Transverse colon (tissue), 4 donors: ENCODE measurements around the gene GRK4. TPM values are rescaled to one million over a fixed set of nuclear protein-coding genes. Genes with fewer than 3 reads are reported as not detected.

Experiments used
- DNase-seq: peaks from one replicate; pipeline ENCODE4 v3.0.0-alpha.2; 2019
- H3K27ac ChIP-seq, 4 donors: fragments of 200-600 bp; sonication (generic); 2 replicates each; pipeline ENCODE4 v1.5.1; 2016 to 2018; ENCODE audit warnings: inconsistent platforms in 4 of 4
- H3K27me3 ChIP-seq: fragments of 200-600 bp; sonication (generic); 2 replicates; pipeline ENCODE4 v1.5.1; 2017; ENCODE audit warnings: inconsistent platforms
- H3K36me3 ChIP-seq, 4 donors: fragments of 200-600 bp; sonication (generic); 2 replicates each; pipeline ENCODE4 v1.5.1; 2017 to 2019; ENCODE audit warnings: inconsistent platforms in 4 of 4
- H3K4me1 ChIP-seq, 4 donors: fragments of 200-600 bp; sonication (generic); 2 replicates each; pipeline ENCODE4 v1.5.1; 2017 to 2020; ENCODE audit warnings: inconsistent platforms in 4 of 4
- H3K4me3 ChIP-seq, 4 donors: fragments of 200-600 bp; sonication (generic); 1 replicate in 1 of 4; 2 replicates in 3 of 4; pipeline versions ENCODE4 v1.5.1 to v1.6.1; 2017 to 2019; ENCODE audit warnings: inconsistent platforms in 4 of 4
- H3K9me3 ChIP-seq, 2 donors: fragments of 200-600 bp; sonication (generic); 2 replicates each; pipeline ENCODE4 v1.5.1; 2017 to 2019; ENCODE audit warnings: inconsistent platforms in 2 of 2
- CTCF ChIP-seq, 5 experiments: fragments of 200-600 bp in 3 of 5; fragments of 450-650 bp in 2 of 5; sonication (generic) in 3 of 5; IDR thresholded peaks; 1 replicate in 2 of 5; 2 replicates in 3 of 5; pipeline ENCODE4 v1.5.1; 2016 to 2017; ENCODE audit warnings: antibody characterized with exemption in 5 of 5, inconsistent platforms in 3 of 5, mild to moderate bottlenecking in 2 of 5, moderate library complexity in 1 of 5
- EP300 ChIP-seq: sonication (generic); formaldehyde crosslinking; IDR thresholded peaks from one replicate; pipeline ENCODE4 v1.6.1; 2017; ENCODE audit warnings: antibody characterized with exemption, low read depth
- POLR2A ChIP-seq: fragments of 450-650 bp; IDR thresholded peaks from one replicate; pipeline ENCODE4 v1.6.1; 2016; ENCODE audit warnings: antibody characterized with exemption, mild to moderate bottlenecking, moderate library complexity
- POLR2AphosphoS5 ChIP-seq, 3 donors: sonication (generic); formaldehyde crosslinking; IDR thresholded peaks; one replicate each; pipeline ENCODE4 v1.6.1; 2016; ENCODE audit warnings: antibody characterized with exemption in 3 of 3
- whole genome bisulfite sequencing, 2 donors: methylation state at CpG; one replicate each; pipeline ENCODE4 v1.1.5; 2018; ENCODE audit warnings: low coverage in 1 of 2; 5-methylcytosine and 5-hydroxymethylcytosine counted together
- in situ Hi-C, 4 donors: fragments of 200-750 bp; cut with MboI; loops; one replicate each; pipeline versions ENCODE4 v1.15.0 to v1.15.1; 2017; ENCODE audit warnings: low sequenced_read_pairs in 3 of 4, low pct_ligation_motif_present in 1 of 4, low pct_unique_long_range_greater_than_20kb in 1 of 4
- intact Hi-C: fragments of 100-400 bp; cut with DNase I; formaldehyde crosslinking; loops from one replicate; pipeline ENCODE4 v1.15.1; 2023; ENCODE audit warnings: low total_unique reads
- total RNA-seq, 4 donors: library from RNA; depleted of rRNA; stranded (reverse); fragments of >200 nt; gene quantifications; one replicate each; pipeline ENCODE4 v1.1.0, GENCODE V29; 2016

GRK4 gene
- total RNA-seq, 4 donors from 2014 or later: 2.5 to 7.9 (median 4.1) TPM

DNA sequence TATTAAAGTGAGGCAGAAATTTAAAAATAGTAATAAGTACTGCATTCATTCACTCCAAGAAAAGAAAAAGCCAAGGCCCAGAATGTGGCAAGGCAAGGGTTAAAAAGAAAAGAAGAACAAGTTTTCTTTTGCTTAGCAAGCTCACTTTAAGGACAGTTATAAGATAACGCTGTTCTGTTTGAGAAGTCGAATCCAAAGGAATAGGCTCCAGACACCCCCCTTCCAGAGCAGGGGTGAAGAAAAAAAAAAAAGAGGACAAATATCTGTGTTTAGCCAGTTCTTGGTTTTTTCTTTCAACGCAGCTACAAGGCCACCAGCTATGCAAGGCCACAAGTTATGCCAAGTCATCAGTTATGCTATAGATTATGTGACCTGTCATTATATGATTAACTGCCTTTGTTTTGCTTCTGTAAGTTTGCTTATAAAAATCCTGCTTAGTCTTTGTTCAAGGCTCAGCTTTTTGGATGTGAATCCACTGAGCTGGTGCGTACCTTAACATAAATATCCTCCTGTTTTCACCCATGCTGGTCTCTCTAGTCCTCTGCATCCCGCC, 1.4 kb downstream of the GRK4 start:
- in situ Hi-C loops: no loop called here
- peak overlapping the region in 2 of 4 donors; percentile 85 to 94 for H3K4me3 ChIP-seq
- H3K4me1 ChIP-seq: peaks cover 3 to 21% (median 20%) of the 10 kb centered on the region in 4 donors
- no peak overlapping the region for H3K27ac ChIP-seq
- no peak for DNase-seq
- no peaks in the 10 kb centered on the region for H3K9me3 ChIP-seq
- no peaks in the 10 kb centered on the region for H3K36me3 ChIP-seq
- TF ChIP-seq POLR2AphosphoS5 (IDR thresholded peaks at IDR 0.05) (no peak), POLR2A (no peak), EP300 (no peak), CTCF (IDR thresholded peaks at IDR 0.05) (no peak)
- 67 to 71% methylated on average over 5 of the region's 5 CpGs for WGBS, 2 donors
- intact Hi-C loops: no loop called here
- H3K27me3 ChIP-seq: no peaks in the 10 kb centered on the region

DNA sequence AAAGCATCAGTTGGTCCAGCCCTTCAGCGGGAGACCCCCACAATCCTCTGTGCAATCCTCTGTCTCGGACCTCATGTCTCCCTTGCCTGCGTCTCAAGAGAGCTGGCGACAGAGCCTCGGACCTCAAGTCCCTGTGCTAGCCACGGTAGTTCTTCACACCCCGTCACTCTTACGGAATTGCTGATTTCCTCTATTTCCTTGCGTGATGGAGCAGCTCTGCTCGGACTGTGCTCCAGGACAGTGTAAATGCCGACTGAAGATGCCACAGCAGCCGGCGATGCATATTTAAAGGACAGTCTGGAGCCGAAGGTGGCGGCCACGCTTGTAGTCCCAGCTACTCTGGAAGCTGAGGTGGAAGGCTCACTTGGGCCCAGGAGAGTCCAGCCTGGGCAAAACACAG, 1.9 kb downstream of the GRK4 start:
- no peaks in the 10 kb centered on the region for H3K27me3 ChIP-seq
- no peaks in the 10 kb centered on the region for H3K9me3 ChIP-seq
- in situ Hi-C loops: no loop called here
- 96 to 100% methylated on average over 2 to 16 of the region's 16 CpGs for WGBS, 2 donors
- no peak for DNase-seq
- intact Hi-C loops: no loop called here
- no peaks in the 10 kb centered on the region for H3K36me3 ChIP-seq
- TF ChIP-seq EP300 (no peak), CTCF (IDR thresholded peaks at IDR 0.05) (no peak), POLR2AphosphoS5 (IDR thresholded peaks at IDR 0.05) (no peak), POLR2A (no peak)
- peaks cover 3 to 21% (median 20%) of the 10 kb centered on the region in 4 donors for H3K4me1 ChIP-seq
- no peak overlapping the region for H3K27ac ChIP-seq
- no peak overlapping the region for H3K4me3 ChIP-seq

DNA sequence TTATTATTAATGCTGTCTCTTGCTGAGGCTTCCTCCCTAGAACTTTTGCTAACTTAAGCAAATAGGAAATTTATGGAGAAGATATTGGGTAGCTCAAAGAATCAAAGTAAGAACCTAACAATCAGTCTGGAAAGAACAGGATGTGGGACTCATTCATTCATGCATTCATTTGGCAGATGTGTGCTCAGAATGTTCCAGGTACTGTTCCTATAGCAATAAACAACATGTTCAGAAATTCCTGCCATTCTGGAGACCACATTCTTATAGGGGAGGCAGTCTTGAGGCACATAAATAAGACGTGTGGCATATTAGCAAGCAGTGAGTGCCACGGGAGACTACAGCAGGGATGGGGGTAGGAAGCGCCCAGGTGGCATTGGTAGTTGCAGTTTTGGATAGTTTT, 5.0 kb downstream of the GRK4 start:
- H3K4me1 ChIP-seq: peaks cover 0 to 8% (median 6%) of the 10 kb centered on the region in 4 donors
- in situ Hi-C loops: no loop called here
- no peaks in the 10 kb centered on the region for H3K27me3 ChIP-seq
- intact Hi-C loops: no loop called here
- no peak overlapping the region for H3K4me3 ChIP-seq
- H3K36me3 ChIP-seq: no peaks in the 10 kb centered on the region
- no peaks in the 10 kb centered on the region for H3K9me3 ChIP-seq
- TF ChIP-seq EP300: no peak
- no peak for TF ChIP-seq POLR2A
- no peak for TF ChIP-seq POLR2AphosphoS5 (IDR thresholded peaks at IDR 0.05)
- TF ChIP-seq CTCF (IDR thresholded peaks at IDR 0.05): no peak
- H3K27ac ChIP-seq: no peak overlapping the region
- DNase-seq: no peak
- WGBS, 2 donors: 71% methylated on average over 3 of the region's 3 CpGs; no CpG with 5 or more reads in 1 of the 2 donors

DNA sequence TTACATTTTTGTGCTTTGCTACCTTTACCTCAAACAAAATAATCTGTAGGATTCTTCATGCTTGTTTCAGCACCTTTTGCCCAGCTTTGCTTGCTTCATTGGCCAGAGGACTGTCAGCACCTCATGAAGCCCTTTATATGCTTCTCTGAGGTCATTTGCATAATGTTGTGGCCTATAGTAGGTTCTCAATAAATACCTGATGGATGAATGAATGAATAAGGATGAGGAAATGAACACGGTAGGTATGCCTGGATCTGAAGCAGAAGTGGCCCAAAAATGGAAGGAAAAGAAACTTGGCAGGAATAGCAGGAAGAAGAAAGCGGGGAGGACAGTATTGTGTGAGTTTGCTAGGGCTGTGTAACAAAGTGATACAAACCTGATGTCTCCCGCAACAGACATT, 7.9 kb downstream of the GRK4 start:
- intact Hi-C loops: loop anchor here (10.0 kb wide), 1 partner anchor 64 kb away; no protein-coding TSS in a partner anchor
- in situ Hi-C loops: no loop called here
- no peak for TF ChIP-seq CTCF (IDR thresholded peaks at IDR 0.05)
- Histone ChIP-seq H3K27me3 (no peaks in the 10 kb centered on the region), H3K36me3 (no peaks in the 10 kb centered on the region), H3K9me3 (no peaks in the 10 kb centered on the region), H3K4me3 (no peak overlapping the region), H3K4me1 (no peaks in the 10 kb centered on the region), H3K27ac (no peak overlapping the region)
- 77 to 95% methylated on average over 3 of the region's 3 CpGs for WGBS, 2 donors
- no peak for DNase-seq
